GM19324 (cell line): Measurements from ENCODE around the gene TTL.

Source experiments
- ATAC-seq: cut with Tn5 transposase; IDR thresholded peaks from one replicate; pipeline ENCODE4 v1.9.1; 2021; ENCODE audit warnings: mild to moderate bottlenecking, moderate library complexity; ENCODE audit not compliant: unreplicated experiment, low FRiP score

The TTL gene

DNA sequence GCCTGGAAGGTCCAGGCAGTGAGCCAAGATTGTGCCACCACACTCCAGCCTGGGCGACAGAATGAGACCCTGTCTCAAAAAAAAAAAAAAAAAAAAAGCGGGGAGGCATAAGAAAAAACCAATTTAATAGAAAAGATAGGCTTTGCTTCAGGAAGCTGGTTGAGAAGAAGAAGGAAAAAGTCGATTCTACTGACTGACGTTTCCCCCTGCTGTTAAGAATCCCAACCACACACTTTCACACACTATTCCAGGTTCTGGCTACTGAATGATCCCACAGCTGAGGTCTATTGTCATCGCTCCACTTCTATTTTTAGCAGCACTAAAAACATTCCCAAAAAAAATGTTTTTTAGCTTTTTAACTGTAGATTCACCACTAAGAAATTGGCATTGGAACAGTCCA lies 95.8 kb downstream of the TTL start:
- ATAC-seq = no peak

DNA sequence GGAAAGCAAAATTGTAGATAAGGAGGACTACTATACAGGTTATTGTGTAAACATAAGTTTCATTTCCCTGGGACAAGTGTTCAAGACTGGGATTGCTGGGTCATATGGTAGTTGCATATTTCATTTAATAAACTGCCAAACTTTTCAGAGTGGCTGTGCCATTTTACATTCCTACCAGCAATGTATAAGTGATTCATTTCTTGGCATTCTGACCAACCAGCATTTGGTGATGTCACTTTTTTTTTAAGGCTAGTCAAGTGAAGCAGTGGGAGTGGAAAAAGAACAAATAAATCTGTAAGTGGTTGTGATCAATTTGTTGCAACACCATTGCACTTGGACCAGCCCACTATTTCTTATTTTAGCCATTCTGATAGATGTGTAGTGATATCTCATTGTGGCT lies 97.3 kb downstream of the TTL start:
- no peak for ATAC-seq

DNA sequence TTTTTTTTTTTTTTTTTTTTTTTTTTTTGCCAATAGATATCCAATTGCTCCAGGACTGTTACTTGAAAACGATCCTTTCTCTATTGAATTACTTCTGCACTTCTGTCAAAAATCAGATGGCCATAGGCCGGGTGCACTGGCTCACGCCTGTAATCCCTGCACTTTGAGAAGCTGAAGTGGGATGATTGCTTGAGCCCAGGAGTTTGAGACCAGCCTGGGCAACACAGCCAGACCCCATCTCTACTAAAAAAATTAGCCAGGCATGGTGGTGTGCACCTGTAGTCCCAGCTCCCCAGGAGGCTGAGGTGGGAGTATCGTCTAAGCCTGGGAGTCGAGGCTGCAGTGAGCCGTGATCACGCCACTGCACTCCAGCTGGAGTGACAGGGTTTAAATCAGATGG lies 98.1 kb downstream of the TTL start:
- ATAC-seq = no peak

DNA sequence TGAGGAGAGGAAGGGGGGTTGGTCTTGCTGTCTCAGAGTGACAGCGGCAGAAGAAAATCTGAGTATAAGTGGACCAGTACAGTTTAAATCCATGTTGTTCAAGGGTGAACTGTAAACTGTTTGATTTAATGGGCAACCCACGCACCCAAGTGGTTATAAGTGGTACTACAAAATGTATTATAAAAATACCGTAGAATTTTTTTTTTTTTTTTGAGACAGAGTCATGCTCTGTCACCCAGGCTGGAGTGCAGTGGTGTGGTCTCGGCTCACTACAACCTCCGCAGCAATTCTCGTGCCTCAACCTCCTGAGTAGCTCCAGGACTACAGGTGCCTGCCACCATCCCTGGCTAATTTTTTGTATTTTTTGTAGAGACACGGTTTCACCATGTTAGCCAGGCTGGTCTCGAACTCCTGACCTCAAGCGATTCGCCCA lies 100.4 kb downstream of the TTL start:
- ATAC-seq = no peak

DNA sequence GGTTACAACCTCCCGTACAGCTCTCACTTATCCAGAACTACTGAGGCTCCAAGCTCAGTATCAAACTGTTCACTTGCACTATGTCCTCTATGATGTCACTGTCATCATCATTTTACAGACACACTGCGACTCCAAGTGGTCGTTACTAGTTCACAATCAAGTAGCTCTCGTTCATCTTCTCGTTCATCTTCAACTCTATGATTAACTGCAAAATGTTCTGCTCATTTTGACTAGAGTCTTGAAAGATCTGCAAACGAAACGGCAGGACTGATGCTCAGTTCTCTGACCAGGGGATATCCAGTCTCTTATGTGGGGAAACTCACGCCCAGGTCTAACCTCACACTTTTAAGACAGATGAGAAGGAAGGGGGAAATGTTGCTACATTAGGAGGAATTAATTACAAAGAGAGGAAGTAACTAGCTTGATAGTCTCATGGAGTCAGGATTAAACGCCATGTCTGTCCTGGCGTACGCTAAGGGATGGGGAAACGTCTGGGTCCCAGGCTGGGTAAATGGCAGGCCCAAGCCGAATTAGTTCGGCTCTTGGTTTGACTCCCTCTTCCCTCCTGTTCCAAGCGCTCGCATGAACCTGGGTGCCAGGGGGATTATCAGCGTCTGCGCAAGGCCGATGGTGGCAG lies 101.7 kb downstream of the TTL start:
- no peak for ATAC-seq

DNA sequence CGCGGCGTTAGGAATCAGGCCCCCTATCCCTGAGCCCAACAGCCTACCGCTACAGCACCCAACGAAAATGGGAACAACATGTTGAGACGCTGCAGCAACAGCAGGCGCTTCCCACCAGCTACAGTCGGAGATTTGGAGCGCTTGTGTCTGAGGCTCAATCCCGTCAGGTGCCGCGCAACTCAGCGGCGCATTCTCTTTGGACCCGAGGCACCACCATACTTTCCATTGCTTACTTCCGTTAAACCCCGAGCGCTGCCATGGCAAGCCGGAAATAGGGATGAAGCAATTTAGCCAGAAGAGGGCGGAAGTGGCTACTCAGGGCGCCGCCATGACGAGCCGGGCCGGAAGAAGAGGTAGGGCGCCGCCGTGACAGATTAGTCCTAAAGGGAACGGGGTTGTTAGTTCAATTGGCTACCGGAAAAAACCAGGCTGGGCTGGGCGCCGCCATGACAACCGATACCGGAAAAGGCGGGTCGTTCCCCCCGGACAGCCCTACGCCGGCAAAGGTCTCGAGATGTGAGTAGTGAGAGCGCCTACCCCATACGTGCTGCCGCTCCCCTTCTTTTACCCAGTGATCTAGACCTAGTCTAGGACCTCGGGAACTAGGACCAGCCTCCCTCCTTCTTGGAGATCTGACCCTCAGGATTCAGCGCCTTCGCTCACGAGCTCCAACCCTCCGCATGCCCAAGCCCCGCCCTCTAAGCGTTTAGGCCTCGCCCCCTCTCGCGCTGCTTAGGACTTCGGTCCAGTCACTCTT lies 102.4 kb downstream of the TTL start, which contains the start of gene CHCHD5:
Gene CHCHD5, plus strand, starts transcription at position 476 of the 757 bp plus-strand sequence. Its CDS starts 39 bp downstream, at position 515.
- ATAC-seq = peak; percentile 93

DNA sequence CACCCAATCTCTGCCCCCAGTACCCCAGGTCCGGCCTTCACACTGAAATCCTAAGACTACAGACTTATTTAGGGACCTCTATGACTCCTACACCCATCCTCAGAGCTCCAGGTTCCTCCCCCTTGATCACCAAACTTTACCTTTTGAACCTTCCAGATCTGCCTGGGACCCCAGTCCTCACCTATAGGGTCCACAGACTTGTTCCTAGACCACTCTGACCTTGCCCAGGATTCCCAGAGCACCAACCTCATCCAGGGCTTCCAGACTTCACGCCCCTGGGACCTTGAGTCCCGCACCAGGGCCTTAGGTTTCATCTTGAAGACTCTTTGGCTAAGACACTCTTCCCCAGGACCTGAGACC lies 102.9 kb downstream of the TTL start:
- ATAC-seq = no peak

DNA sequence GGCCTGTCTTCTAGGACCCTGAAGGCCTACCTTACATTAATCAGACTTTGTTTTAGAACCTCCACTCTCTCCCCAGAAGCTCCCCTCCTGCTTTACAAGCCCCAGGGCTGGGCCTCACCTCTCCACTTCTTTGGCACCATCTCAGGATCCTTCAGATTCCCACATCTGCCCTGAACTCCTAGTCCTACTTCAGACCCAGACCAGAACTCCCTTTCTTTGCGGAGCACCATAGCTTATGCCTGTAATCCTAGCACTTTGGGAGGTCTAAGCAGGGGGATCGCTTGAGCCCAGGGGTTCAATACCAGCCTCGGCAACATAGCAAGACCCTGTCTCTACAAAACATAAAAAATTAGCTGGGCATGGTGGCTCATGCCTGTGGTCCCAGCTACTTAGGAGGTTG lies 103.4 kb downstream of the TTL start:
- ATAC-seq = no peak

DNA sequence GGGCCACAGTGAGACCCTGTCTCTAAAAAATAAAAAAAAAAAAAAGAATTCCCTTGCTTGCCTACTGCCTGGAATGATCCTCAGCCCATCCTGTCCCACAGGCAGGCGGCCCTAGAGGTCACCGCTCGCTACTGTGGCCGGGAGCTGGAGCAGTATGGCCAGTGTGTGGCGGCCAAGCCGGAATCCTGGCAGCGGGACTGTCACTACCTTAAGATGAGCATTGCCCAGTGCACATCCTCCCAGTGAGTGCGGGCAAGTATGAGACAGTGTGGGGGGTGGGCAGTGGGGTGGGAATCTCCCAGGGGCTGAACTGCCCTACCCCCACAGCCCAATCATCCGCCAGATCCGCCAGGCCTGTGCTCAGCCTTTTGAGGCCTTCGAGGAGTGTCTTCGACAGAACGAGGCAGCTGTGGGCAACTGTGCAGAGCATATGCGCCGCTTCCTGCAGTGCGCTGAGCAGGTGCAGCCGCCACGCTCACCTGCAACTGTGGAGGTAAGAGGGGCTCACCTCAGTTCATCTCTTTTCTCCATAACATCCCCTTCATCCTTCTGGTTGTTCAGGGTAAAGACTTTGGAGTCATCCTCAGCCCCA lies 104.0 kb downstream of the TTL start:
- ATAC-seq = no peak

DNA sequence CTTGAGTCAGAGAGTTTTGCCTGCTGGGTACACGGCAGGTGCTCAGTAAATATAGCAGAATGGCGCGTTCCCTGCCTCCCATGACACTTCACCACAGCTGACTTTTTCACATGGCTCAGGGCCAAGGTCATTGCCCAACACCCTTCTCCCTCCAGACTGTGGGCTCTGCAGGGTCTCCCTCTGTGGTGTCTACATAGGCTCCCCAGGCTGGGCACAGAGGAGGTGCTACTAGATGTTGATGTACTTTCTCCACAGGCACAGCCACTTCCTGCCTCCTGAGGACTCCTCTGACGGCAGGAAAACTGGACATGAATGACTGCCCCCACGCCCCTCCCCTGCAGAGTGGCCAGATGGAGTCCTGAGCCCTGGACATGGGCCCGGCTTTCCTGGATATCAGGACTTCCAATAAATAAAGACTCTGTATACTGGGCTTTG lies 106.7 kb downstream of the TTL start:
- no peak for ATAC-seq
